Measurements from ENCODE around the gene IZUMO1. TPM values are rescaled to one million over a fixed set of nuclear protein-coding genes. Genes with fewer than 3 reads are reported as not detected.
A peak's percentile ranks its signal among the peaks of the same experiment; 100 is the strongest.

Gene IZUMO1
- total RNA-seq, 2 donors from 2014 or later: 1.6 to 14.5 TPM

GRCh38 chr19:48749571-48750198 lies 3.0 kb upstream of the IZUMO1 start:
- no peak for DNase-seq
- Histone ChIP-seq H3K27ac (peak overlapping the region; percentile 34 to 94 (median 82)), H3K4me3 (no peak overlapping the region), H3K27me3 (no peaks in the 10 kb centered on the region), H3K36me3 (replicated peaks in 1 of 2; ENCODE audit: insufficient read depth in 1 of 2, low read depth in 2 of 2) (no peaks in the 10 kb centered on the region), H3K9me3 (no peaks in the 10 kb centered on the region), H3K4me1 (peaks cover 65% of the 10 kb centered on the region)
- no peak for ATAC-seq
- TF ChIP-seq POLR2A (IDR thresholded peaks at IDR 0.05): no peak
- TF ChIP-seq, protein P1, sequence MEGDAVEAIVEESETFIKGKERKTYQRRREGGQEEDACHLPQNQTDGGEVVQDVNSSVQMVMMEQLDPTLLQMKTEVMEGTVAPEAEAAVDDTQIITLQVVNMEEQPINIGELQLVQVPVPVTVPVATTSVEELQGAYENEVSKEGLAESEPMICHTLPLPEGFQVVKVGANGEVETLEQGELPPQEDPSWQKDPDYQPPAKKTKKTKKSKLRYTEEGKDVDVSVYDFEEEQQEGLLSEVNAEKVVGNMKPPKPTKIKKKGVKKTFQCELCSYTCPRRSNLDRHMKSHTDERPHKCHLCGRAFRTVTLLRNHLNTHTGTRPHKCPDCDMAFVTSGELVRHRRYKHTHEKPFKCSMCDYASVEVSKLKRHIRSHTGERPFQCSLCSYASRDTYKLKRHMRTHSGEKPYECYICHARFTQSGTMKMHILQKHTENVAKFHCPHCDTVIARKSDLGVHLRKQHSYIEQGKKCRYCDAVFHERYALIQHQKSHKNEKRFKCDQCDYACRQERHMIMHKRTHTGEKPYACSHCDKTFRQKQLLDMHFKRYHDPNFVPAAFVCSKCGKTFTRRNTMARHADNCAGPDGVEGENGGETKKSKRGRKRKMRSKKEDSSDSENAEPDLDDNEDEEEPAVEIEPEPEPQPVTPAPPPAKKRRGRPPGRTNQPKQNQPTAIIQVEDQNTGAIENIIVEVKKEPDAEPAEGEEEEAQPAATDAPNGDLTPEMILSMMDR (IDR thresholded peaks at IDR 0.05): no peak
- intact Hi-C loops (cut with DNase I): no loop called here
- 42 to 55% methylated on average over 3 to 4 of the region's 4 CpGs for WGBS, 2 donors

DNA sequence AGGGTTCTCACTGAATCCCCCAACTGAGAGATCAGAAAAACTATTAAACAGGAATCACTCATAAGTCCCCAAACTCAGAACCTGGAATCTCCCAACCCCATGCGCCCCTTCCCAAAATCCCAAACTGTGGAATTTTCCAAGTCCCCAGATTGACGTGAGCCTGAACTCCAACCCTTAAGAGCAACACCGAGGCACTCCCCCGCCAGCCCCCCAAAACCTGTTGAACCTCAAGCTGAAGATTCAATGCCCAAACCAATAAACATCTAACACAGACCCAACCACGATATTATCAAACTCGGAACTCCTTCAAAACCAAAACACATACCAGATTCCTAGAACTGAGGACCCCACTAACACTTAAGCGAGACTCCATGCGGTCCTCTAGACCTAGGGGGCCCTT lies 599 bp downstream of the IZUMO1 start:
- Histone ChIP-seq H3K9me3 (no peaks in the 10 kb centered on the region), H3K27ac (peak overlapping the region; percentile 65 to 94 (median 69)), H3K36me3 (replicated peaks in 1 of 2; ENCODE audit: insufficient read depth in 1 of 2, low read depth in 2 of 2) (no peaks in the 10 kb centered on the region), H3K4me3 (no peak overlapping the region), H3K4me1 (peaks cover 52% of the 10 kb centered on the region), H3K27me3 (no peaks in the 10 kb centered on the region)
- DNase-seq (no peak), ATAC-seq (no peak)
- intact Hi-C loops (cut with DNase I): no loop called here
- TF ChIP-seq POLR2A (IDR thresholded peaks at IDR 0.05): no peak
- TF ChIP-seq, protein P1 (IDR thresholded peaks at IDR 0.05): no peak
- WGBS, 2 donors: 78 to 85% methylated on average over 8 of the region's 8 CpGs

- intact Hi-C loops (cut with DNase I): no loop called here
These were observed 1.3 kb downstream of the IZUMO1 start for GRCh38 chr19:48745208-48745995.

GRCh38 chr19:48742096-48742495 lies 4.6 kb downstream of the IZUMO1 start:
- no peak for TF ChIP-seq POLR2A (IDR thresholded peaks at IDR 0.05)
- TF ChIP-seq, protein P1 (IDR thresholded peaks at IDR 0.05): no peak
- 83 to 86% methylated on average over 11 of the region's 11 CpGs for WGBS, 2 donors
- Histone ChIP-seq H3K27ac (peak overlapping the region in 3 of 4 donors; percentile 84 to 93 (median 91)), H3K9me3 (no peaks in the 10 kb centered on the region), H3K36me3 (replicated peaks in 1 of 2; ENCODE audit: insufficient read depth in 1 of 2, low read depth in 2 of 2) (no peaks in the 10 kb centered on the region), H3K4me3 (no peak overlapping the region), H3K4me1 (peaks cover 54% of the 10 kb centered on the region), H3K27me3 (no peaks in the 10 kb centered on the region)
- no peak for ATAC-seq
- intact Hi-C loops (cut with DNase I): no loop called here
- no peak for DNase-seq

More at GRCh38 chr19:48745208-48745995, 1.3 kb downstream of the IZUMO1 start:
- Histone ChIP-seq H3K27me3 (no peaks in the 10 kb centered on the region), H3K4me1 (peaks cover 52% of the 10 kb centered on the region), H3K36me3 (replicated peaks in 1 of 2; ENCODE audit: insufficient read depth in 1 of 2, low read depth in 2 of 2) (no peaks in the 10 kb centered on the region), H3K4me3 (no peak overlapping the region), H3K9me3 (no peaks in the 10 kb centered on the region), H3K27ac (peak overlapping the region in 2 of 4 donors; percentile 37 to 94)
- TF ChIP-seq, protein P1 (IDR thresholded peaks at IDR 0.05): no peak
- TF ChIP-seq POLR2A (IDR thresholded peaks at IDR 0.05): no peak
- ATAC-seq (peak; percentile 54), DNase-seq (peak; percentile 69 to 84 (median 76))
- 29 to 56% methylated on average over 30 to 32 of the region's 33 CpGs for WGBS, 2 donors
